Measurements from ENCODE around the gene LAMTOR4. TPM values are rescaled to one million over a fixed set of nuclear protein-coding genes. Genes with fewer than 3 reads are reported as not detected.

LAMTOR4 gene
- total RNA-seq, 6 experiments from 2014 or later: 35.8 to 66.6 (median 44.9) TPM

GRCh38 chr7:100102950-100103840, 45.5 kb upstream of the LAMTOR4 start:
- no peak for ATAC-seq
- H3K36me3 ChIP-seq: peaks cover 0 to 19% (median 8%) of the 10 kb centered on the region in 4 donors
- peaks cover 0 to 6% (median 0%) of the 10 kb centered on the region in 4 donors for H3K4me1 ChIP-seq
- WGBS (ENCODE audit: insufficient coverage, low coverage, low lambda C conversion rate, missing lambda C conversion rate): 71% methylated on average over 6 of the region's 17 CpGs
- no peak overlapping the region for H3K27ac ChIP-seq
- no peak overlapping the region for H3K4me3 ChIP-seq
- H3K27me3 ChIP-seq: no peaks in the 10 kb centered on the region
- DNase-seq: no peak
- no peak for TF ChIP-seq POLR2A (IDR thresholded peaks at IDR 0.05)
- TF ChIP-seq CTCF (IDR thresholded peaks at IDR 0.05): no peak
- no peaks in the 10 kb centered on the region for H3K9me3 ChIP-seq
- intact Hi-C loops (cut with DNase I): no loop called here

- intact Hi-C loops (cut with DNase I): no loop called here
- H3K4me1 ChIP-seq: no peaks in the 10 kb centered on the region
- peaks cover 0 to 13% (median 0%) of the 10 kb centered on the region in 4 donors for H3K36me3 ChIP-seq
- WGBS (ENCODE audit: insufficient coverage, low coverage, low lambda C conversion rate, missing lambda C conversion rate): no CpG with 5 or more reads among the region's 4 CpGs
- no peaks in the 10 kb centered on the region for H3K27me3 ChIP-seq
- H3K9me3 ChIP-seq: no peaks in the 10 kb centered on the region
- no peak overlapping the region for H3K27ac ChIP-seq
- no peak overlapping the region for H3K4me3 ChIP-seq
- ATAC-seq: no peak
- TF ChIP-seq POLR2A (IDR thresholded peaks at IDR 0.05): no peak
- no peak for TF ChIP-seq CTCF (IDR thresholded peaks at IDR 0.05)
- no peak for DNase-seq
Measured at GRCh38 chr7:100105534-100105933, 43.2 kb upstream of the LAMTOR4 start.

GRCh38 chr7:100106633-100107032, 42.1 kb upstream of the LAMTOR4 start:
- ATAC-seq (no peak), DNase-seq (no peak)
- intact Hi-C loops (cut with DNase I): no loop called here
- peaks cover 0 to 21% (median 2%) of the 10 kb centered on the region in 4 donors for H3K36me3 ChIP-seq
- no peaks in the 10 kb centered on the region for H3K27me3 ChIP-seq
- WGBS (ENCODE audit: insufficient coverage, low coverage, low lambda C conversion rate, missing lambda C conversion rate): 67% methylated on average over 8 of the region's 17 CpGs
- H3K9me3 ChIP-seq: no peaks in the 10 kb centered on the region
- no peak overlapping the region for H3K4me3 ChIP-seq
- no peak overlapping the region for H3K27ac ChIP-seq
- TF ChIP-seq POLR2A (IDR thresholded peaks at IDR 0.05) (no peak), CTCF (IDR thresholded peaks at IDR 0.05) (no peak)
- H3K4me1 ChIP-seq: no peaks in the 10 kb centered on the region

GRCh38 chr7:100107125-100107737, 41.5 kb upstream of the LAMTOR4 start:
- no peak overlapping the region for H3K27ac ChIP-seq
- no peak for DNase-seq
- H3K27me3 ChIP-seq: no peaks in the 10 kb centered on the region
- H3K36me3 ChIP-seq: peaks cover 0 to 26% (median 3%) of the 10 kb centered on the region in 4 donors
- TF ChIP-seq POLR2A (IDR thresholded peaks at IDR 0.05) (no peak), CTCF (IDR thresholded peaks at IDR 0.05) (no peak)
- no peak overlapping the region for H3K4me3 ChIP-seq
- ATAC-seq: peak in 2 of 4 donors; percentile 5 to 58
- WGBS (ENCODE audit: insufficient coverage, low coverage, low lambda C conversion rate, missing lambda C conversion rate): 87% methylated on average over 13 of the region's 25 CpGs
- intact Hi-C loops (cut with DNase I): no loop called here
- no peaks in the 10 kb centered on the region for H3K9me3 ChIP-seq
- H3K4me1 ChIP-seq: no peaks in the 10 kb centered on the region
